Karpas-422 (cell line): Measurements from ENCODE around the gene OPN1MW. TPM values are rescaled to one million over a fixed set of nuclear protein-coding genes. Genes with fewer than 3 reads are reported as not detected.
"Not testable (repeated sequence)": the region's sequence is repeated elsewhere in the genome, so short reads cannot be mapped to it uniquely, and the experiment has no call there.

Source experiments
- DNase-seq: peaks from one replicate; pipeline ENCODE4 v3.0.0-alpha.2; 2015
- H2AFZ ChIP-seq: fragments of 200-600 bp; sonication (generic); 2 replicates; pipeline ENCODE4 v1.6.1; 2014; ENCODE audit warnings: antibody characterized with exemption, low read length, mixed read lengths
- H3K27ac ChIP-seq: fragments of 200-600 bp; sonication (generic); 2 replicates; pipeline ENCODE4 v1.5.1; 2014; ENCODE audit warnings: mild to moderate bottlenecking, low read length, moderate library complexity
- H3K27me3 ChIP-seq: fragments of 200-600 bp; sonication (generic); 2 replicates; pipeline ENCODE4 v1.6.1; 2014; ENCODE audit warnings: low read length, mixed read lengths
- H3K36me3 ChIP-seq: fragments of 200-600 bp; sonication (generic); 2 replicates; pipeline ENCODE4 v1.6.1; 2014; ENCODE audit warnings: low read length, mixed read lengths; ENCODE audit not compliant: insufficient read depth
- H3K4me1 ChIP-seq: fragments of 200-600 bp; sonication (generic); 2 replicates; pipeline ENCODE4 v1.6.1; 2014; ENCODE audit warnings: mild to moderate bottlenecking, low read length, mixed read lengths
- H3K4me2 ChIP-seq: fragments of 200-600 bp; sonication (generic); 2 replicates; pipeline ENCODE4 v1.6.1; 2014; ENCODE audit warnings: low read length, low read depth, mild to moderate bottlenecking; ENCODE audit not compliant: poor library complexity, severe bottlenecking
- H3K4me3 ChIP-seq: fragments of 200-600 bp; sonication (generic); 2 replicates; pipeline ENCODE4 v1.5.1; 2014; ENCODE audit warnings: mild to moderate bottlenecking, antibody characterized with exemption, low read length, mixed read lengths
- H3K79me2 ChIP-seq: fragments of 200-600 bp; sonication (generic); 2 replicates; pipeline ENCODE4 v1.6.1; 2014; ENCODE audit warnings: mild to moderate bottlenecking, low read length, mixed read lengths
- H3K9ac ChIP-seq: fragments of 200-600 bp; sonication (generic); 2 replicates; pipeline ENCODE4 v1.6.0; 2014; ENCODE audit warnings: low read length
- H3K9me2 ChIP-seq: fragments of 200-600 bp; sonication (generic), shearing (Covaris generic); replicated peaks from 2 replicates; pipeline ENCODE4 v1.6.0; 2014; ENCODE audit warnings: mild to moderate bottlenecking, low read length, moderate library complexity; ENCODE audit not compliant: insufficient read depth
- H3K9me3 ChIP-seq: fragments of 300-700, 200-600 bp; sonication (generic); 2 replicates; pipeline ENCODE4 v1.6.1; 2014; ENCODE audit warnings: low read length, mixed read lengths
- H4K20me1 ChIP-seq: fragments of 200-600 bp; sonication (generic); 2 replicates; pipeline ENCODE4 v1.6.1; 2014; ENCODE audit warnings: mild to moderate bottlenecking, antibody characterized with exemption, low read length, low read depth; ENCODE audit not compliant: insufficient read depth
- total RNA-seq: library from RNA; depleted of rRNA; stranded (reverse); fragments of >200 nt; shearing (Covaris generic); gene quantifications from 2 replicates; pipeline ENCODE4 v1.2.3, GENCODE V29; 2014; ENCODE audit warnings: low replicate concordance

The OPN1MW gene
- total RNA-seq, 1 experiment from 2014 or later: not detected

DNA sequence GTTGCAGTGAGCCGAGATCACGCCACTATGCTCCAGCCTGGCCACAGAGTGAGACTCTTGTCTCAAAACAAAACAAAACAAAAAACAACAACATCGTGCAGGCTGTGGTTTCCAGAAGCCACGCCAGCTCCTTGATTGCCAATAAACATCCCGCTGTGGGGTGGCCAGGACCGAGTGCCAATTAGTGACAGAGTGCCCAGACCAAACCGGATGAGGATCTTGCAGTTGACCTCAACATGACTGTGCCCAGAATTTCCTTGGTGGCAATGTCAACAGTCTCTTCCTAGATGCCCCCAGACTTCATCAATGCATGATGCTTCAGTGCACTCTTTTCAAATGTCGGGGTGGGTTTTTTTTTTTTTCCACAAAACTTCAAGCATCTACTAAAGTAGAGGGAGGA is 1.4 kb downstream of the OPN1MW start:
- not testable (repeated sequence) for H3K4me2 ChIP-seq, H3K36me3 ChIP-seq, H2AFZ ChIP-seq, H3K27me3 ChIP-seq, H3K4me3 ChIP-seq, H3K27ac ChIP-seq, H3K9me3 ChIP-seq, H3K4me1 ChIP-seq, H4K20me1 ChIP-seq, H3K9ac ChIP-seq, H3K79me2 ChIP-seq, H3K9me2 ChIP-seq, DNase-seq

DNA sequence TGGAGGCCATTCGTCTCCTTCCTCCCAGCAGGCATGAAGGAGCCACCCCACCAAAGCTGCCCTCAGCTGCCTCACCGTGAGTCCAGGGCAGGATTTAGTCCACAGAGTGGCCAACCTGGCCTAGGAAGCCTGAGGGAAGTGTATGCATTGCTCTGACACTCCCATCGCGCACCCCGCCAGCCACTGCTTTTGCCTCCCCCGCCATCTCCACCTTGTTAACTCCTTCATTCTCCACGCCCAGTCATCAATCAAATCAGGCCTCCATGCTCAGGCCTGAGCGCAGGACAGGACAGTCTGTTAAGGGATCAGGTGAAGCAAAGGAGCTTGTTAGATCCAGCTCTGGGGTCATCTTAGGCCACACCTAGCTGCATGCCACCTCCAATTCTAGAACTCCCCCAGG is 10.4 kb downstream of the OPN1MW start:
- DNase-seq, H4K20me1 ChIP-seq, H3K4me3 ChIP-seq, H3K27ac ChIP-seq, H3K4me2 ChIP-seq, H3K79me2 ChIP-seq, H3K4me1 ChIP-seq, H3K9me3 ChIP-seq, H3K36me3 ChIP-seq, H2AFZ ChIP-seq, H3K27me3 ChIP-seq, H3K9ac ChIP-seq, H3K9me2 ChIP-seq: not testable (repeated sequence)

DNA sequence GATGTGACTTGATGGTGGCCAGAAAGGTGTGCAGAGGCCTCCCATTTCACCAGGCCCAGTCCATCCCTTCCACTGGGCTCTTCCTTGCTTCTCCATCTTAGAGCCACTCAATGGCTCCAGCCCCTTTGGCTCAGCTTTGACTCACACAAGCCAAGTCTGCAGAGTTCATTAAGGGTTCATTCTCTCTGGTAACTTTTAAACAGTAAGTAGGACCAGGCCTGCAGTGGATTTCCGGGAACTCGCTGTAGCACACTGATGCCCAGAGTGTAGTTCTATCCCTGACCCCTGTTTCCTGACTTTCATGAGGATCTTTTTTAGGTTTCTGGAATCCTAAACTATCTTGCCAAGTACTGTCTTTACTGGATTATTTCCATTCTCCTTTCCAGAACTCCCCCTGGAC is 11.9 kb downstream of the OPN1MW start:
- not testable (repeated sequence) for H3K9me3 ChIP-seq

DNA sequence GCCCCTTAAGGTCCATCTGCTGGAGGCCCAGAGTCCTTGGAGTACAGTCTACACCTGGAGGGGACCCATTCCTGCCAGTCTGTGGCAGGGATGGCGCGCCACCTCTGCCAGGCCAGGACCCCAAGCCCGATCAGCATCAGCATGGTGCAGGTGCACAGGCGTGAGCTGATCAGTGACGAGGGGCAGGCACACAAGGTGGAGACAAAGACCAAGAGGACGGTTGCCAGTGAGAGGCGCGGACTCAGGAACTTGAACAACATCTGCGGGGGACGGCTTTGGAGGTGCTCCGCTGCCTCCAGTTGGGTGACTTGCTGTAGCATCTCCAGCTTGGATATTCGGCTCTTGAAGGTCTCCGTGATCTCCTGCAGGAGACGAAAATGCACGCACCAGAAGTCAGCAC is 14.1 kb downstream of the OPN1MW start:
- not testable (repeated sequence) for H3K27me3 ChIP-seq, H3K4me2 ChIP-seq, H3K27ac ChIP-seq, H3K9me3 ChIP-seq, H3K4me1 ChIP-seq, H3K9me2 ChIP-seq, H3K9ac ChIP-seq, H3K36me3 ChIP-seq, H3K4me3 ChIP-seq, H3K79me2 ChIP-seq, H2AFZ ChIP-seq, H4K20me1 ChIP-seq, DNase-seq

More for the DNA sequence above, 11.9 kb downstream of the OPN1MW start:
- H4K20me1 ChIP-seq, H3K27ac ChIP-seq, H3K4me3 ChIP-seq, H3K79me2 ChIP-seq, H3K4me2 ChIP-seq, H3K27me3 ChIP-seq, H3K4me1 ChIP-seq, H3K36me3 ChIP-seq, H3K9ac ChIP-seq, H2AFZ ChIP-seq, DNase-seq, H3K9me2 ChIP-seq: not testable (repeated sequence)

DNA sequence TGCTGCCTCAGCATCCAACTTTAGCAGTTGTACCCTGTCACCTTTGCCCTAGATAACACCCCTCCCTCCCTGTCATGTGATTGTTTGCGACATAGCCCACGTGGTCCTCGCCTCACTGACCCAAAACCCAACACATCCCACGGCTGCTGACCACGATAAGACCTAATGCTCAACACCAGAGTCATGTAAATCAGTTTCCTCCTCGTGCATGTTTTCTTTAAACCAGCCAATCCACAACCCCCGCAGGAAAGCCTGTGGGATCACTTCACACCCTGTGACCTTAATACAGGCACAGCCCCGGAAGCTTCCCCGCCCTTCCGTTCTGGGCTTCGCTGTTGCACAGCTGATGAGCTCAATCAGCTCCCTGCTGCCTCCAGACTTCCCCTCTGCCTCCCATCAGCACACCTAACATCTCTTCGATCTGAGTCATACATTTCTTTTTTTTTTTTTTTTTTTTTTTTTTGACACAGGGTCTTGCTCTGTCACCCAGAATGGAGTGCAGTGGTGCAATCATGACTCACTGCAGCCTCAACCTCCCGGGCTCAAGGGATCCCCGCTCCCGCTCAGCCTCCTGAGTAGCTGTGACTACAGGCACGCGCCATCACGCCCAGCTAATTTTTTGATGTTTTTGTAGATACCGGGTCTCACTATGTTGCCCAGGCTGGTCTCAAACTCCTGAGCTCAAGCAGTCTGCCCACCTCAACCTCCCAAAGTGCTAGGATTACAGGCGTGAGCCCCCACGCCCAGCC is 27.4 kb downstream of the OPN1MW start:
- H2AFZ ChIP-seq, DNase-seq, H3K9me2 ChIP-seq, H3K79me2 ChIP-seq, H3K4me3 ChIP-seq, H3K4me2 ChIP-seq, H4K20me1 ChIP-seq, H3K36me3 ChIP-seq, H3K9me3 ChIP-seq, H3K9ac ChIP-seq, H3K27me3 ChIP-seq, H3K4me1 ChIP-seq, H3K27ac ChIP-seq: not testable (repeated sequence)

DNA sequence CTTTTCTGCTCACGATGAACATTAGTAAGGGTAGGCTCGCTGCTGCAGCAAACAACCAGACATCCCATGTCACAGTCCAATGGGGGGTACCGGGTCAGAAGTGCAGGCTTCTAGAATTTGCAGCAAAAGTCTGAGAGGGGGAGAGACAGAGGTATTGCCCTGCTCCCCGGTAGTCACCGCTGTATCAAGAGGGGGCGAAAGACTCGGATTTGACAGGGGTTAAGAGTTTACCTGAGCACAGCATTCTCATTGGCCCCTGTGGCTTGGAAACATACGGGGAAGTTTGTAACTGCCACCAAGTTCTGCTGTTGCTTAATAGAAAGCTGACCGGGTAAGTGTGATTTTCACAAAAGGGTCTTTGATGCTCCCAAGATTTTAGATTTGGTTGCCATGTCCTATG is 28.7 kb downstream of the OPN1MW start:
- H3K27ac ChIP-seq, H3K9me2 ChIP-seq, H3K9ac ChIP-seq, H3K9me3 ChIP-seq, H3K4me3 ChIP-seq, H3K27me3 ChIP-seq, H3K79me2 ChIP-seq, H2AFZ ChIP-seq, H3K4me2 ChIP-seq, H4K20me1 ChIP-seq, H3K36me3 ChIP-seq, H3K4me1 ChIP-seq, DNase-seq: not testable (repeated sequence)

DNA sequence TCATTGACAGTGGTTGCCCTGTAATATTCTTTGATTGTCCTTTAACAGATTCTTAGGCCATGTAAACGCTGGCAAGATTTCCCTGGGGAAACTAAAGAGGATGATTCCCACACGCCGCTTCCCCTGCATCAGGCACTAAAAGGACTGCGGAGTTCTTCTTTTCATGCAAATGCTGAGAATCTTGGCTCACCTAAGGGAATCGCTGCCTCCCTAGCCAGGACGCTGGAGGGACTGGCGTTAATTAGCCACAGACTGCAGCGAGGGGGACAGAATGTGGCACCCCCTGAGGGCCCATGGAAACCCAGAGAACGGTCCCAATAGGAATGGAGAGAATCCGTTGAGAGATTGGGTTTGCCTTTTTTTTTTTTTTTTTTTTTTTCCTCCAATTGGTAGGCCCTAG is 29.1 kb downstream of the OPN1MW start:
- not testable (repeated sequence) for DNase-seq, H3K4me1 ChIP-seq

DNA sequence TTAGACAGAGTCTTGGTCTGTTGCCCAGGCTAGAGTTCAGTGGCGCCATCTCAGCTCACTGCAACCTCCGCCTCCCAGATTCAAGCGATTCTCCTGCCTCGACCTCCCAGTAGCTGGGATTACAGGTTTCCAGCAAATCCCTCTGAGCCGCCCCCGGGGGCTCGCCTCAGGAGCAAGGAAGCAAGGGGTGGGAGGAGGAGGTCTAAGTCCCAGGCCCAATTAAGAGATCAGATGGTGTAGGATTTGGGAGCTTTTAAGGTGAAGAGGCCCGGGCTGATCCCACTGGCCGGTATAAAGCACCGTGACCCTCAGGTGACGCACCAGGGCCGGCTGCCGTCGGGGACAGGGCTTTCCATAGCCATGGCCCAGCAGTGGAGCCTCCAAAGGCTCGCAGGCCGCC is 37.1 kb downstream of the OPN1MW start, which contains the start of gene OPN1MW2:
TSS of gene OPN1MW2 (plus strand) at position 301 of the 400 bp plus-strand sequence. CDS start at position 361, 60 bp downstream.
- H3K36me3 ChIP-seq, DNase-seq, H3K9ac ChIP-seq, H2AFZ ChIP-seq, H4K20me1 ChIP-seq, H3K4me3 ChIP-seq, H3K27me3 ChIP-seq, H3K9me2 ChIP-seq, H3K27ac ChIP-seq, H3K4me1 ChIP-seq, H3K79me2 ChIP-seq, H3K4me2 ChIP-seq, H3K9me3 ChIP-seq: not testable (repeated sequence)

More for the DNA sequence above, 29.1 kb downstream of the OPN1MW start:
- not testable (repeated sequence) for H3K9me2 ChIP-seq, H2AFZ ChIP-seq, H3K36me3 ChIP-seq, H3K79me2 ChIP-seq, H3K27me3 ChIP-seq, H3K4me2 ChIP-seq, H3K9me3 ChIP-seq, H3K9ac ChIP-seq, H3K4me3 ChIP-seq, H4K20me1 ChIP-seq, H3K27ac ChIP-seq

DNA sequence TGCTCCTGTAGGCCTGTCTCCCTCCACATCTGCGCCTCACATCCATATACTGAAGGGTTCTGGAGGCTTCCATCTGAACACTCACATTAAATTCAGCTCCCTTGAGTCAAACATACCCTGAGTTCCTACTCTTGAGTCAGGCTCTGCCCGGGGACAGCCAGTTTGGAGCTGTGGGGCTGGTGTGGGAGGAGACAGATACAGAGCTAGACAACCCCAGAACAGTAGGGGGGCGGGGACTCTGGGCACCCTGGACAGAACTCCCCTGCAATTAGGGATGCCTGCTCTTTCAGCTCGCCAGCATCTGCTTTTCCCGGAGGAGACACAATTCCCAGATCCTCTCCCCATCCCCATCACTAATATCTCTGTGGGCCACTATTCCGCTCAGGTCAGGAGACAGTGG is 42.9 kb downstream of the OPN1MW start:
- not testable (repeated sequence) for DNase-seq, H3K9ac ChIP-seq, H3K27ac ChIP-seq, H3K9me2 ChIP-seq, H3K36me3 ChIP-seq, H3K4me3 ChIP-seq, H3K9me3 ChIP-seq, H3K4me1 ChIP-seq, H3K4me2 ChIP-seq, H3K27me3 ChIP-seq, H2AFZ ChIP-seq, H4K20me1 ChIP-seq, H3K79me2 ChIP-seq
